ENCODE data around the gene JPT1.

DNA sequence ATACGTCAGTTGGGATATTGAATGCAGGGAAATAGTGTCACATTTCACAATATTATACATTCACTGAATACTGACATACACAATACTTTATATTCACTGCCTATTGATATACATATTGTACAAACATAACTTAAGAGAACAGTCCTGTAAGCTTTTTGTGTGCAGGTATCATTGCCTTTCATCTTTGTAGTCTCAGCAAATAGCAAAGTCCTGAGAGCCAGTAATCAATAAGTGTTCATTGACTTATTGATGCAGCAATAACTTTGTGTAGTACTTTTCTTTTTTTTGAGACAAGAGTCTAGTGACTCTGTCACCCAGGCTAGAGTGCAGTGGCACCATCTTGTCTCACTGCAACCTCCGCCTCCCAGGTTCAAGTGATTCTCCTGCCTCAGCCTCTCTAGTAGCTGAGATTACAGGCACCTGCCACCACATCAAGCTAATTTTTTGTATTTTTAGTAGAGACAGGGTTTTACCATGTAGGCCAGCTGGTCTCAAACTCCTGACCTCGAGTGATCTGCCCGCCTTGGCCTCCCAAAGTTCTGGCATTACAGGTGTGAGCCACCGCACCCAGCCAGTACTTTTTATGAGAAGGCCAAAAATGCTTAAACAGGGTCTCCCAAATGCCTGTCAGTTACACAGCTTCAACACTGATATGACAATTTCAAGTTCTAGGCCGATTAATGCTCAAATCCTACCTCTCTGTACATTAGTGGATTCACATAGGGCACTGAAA, 45.7 kb upstream of the JPT1 start:
- TF ChIP-seq ELF4 (IDR thresholded peaks at IDR 0.05) (no peak), ARNT (IDR thresholded peaks at IDR 0.05) (no peak), NFRKB (IDR thresholded peaks at IDR 0.05) (no peak), FOXK2 (IDR thresholded peaks at IDR 0.05) (no peak), FOXM1 (IDR thresholded peaks at IDR 0.05; ENCODE audit: borderline replicate concordance) (no peak), TARDBP (IDR thresholded peaks at IDR 0.05) (no peak), SUZ12 (IDR thresholded peaks at IDR 0.05) (no peak), FOXA1 (IDR thresholded peaks at IDR 0.05) (no peak), CTBP1 (IDR thresholded peaks at IDR 0.05; ENCODE audit: borderline replicate concordance) (no peak), SP1 (IDR thresholded peaks at IDR 0.05) (no peak), BHLHE40 (IDR thresholded peaks at IDR 0.05; ENCODE audit: borderline replicate concordance) (no peak)
- TF ChIP-seq, protein P1, sequence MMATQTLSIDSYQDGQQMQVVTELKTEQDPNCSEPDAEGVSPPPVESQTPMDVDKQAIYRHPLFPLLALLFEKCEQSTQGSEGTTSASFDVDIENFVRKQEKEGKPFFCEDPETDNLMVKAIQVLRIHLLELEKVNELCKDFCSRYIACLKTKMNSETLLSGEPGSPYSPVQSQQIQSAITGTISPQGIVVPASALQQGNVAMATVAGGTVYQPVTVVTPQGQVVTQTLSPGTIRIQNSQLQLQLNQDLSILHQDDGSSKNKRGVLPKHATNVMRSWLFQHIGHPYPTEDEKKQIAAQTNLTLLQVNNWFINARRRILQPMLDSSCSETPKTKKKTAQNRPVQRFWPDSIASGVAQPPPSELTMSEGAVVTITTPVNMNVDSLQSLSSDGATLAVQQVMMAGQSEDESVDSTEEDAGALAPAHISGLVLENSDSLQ (IDR thresholded peaks at IDR 0.05): no peak

Measured in HEK293T (cell line).